GM18517 (cell line): ENCODE results near the gene SETD1A.
"Not testable (repeated sequence)": the region's sequence is repeated elsewhere in the genome, so short reads cannot be mapped to it uniquely, and the experiment has no call there.

Source experiments
- ATAC-seq: cut with Tn5 transposase; IDR thresholded peaks from one replicate; pipeline ENCODE4 v1.9.1; 2021; ENCODE audit warnings: mild to moderate bottlenecking, moderate library complexity; ENCODE audit not compliant: unreplicated experiment

Gene SETD1A

DNA sequence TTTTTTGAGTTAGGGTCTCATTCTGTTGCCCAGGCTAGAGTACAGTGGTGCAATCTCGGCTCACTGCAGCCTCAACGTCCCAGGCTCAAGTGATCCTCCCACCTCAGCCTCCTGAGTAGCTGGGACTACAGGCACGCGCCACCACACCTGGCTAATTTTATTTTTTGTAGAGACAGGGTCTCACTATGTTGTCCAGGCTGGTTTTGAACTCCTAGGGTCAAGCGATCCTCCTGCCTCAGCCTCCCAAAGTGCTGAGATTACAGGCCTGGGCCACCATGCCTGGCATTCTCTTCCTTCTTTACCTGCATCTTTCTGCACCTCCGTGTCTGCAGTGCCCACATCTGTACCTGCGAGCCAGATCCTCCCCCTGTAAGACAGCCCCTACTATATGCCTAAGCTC lies 54.3 kb downstream of the SETD1A start:
- not testable (repeated sequence) for ATAC-seq

DNA sequence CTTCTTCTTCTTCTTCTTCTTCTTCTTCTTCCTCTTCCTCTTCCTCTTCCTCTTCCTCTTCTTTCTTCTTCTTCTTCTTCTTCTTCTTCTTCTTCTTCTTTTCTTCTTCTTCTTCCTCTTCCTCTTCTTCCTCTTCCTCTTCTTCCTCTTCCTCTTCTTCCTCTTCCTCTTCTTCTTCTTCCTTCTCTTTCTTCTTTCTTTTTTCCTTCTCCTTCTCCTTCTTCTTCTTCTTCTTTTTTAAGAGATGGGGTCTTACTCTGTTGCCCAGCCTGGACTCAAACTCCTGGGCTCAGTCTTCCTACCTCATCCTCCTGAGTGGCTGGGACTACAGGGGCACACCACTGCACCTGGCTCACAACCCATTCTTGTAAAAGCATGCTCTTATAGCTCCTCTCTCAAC lies 55.7 kb downstream of the SETD1A start:
- ATAC-seq = not testable (repeated sequence)

DNA sequence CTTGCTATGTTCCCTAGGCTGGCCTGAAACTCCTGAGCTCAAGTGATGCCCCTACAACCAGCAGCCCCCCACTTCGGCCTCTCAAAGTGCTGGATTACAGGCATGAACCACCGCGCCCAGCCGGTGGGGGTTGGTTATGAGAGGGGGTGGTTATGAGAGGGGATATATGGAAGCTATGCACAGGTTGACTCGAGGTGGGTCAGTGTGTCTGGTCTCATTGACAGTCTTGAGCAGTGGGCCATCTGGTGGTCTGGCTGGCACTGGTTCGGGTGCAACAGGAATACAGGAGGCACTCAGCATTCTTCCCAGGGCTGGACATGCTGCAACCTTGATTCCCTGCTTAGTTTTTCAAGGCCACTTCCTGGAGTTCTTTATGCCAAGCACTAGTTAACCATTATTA lies 58.5 kb downstream of the SETD1A start:
- no peak for ATAC-seq

DNA sequence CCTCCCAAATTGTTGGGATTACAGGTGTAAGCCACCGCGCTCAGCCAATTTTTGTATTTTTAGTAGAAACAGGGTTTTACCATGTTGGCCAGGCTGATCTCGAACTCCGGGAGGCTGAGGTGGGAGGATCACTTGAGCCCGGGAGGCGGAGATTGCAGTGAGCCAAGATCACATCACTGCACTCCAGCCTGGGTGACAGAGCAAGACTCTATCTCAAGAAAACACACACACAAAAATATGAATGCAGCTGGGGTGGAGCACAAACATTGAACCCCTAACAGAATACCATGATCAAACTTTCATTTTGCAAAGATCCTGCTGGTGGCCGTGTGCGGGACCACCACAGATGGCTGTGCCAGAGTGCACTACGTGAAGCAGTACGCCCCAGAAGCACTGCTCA lies 60.2 kb downstream of the SETD1A start:
- not testable (repeated sequence) for ATAC-seq

DNA sequence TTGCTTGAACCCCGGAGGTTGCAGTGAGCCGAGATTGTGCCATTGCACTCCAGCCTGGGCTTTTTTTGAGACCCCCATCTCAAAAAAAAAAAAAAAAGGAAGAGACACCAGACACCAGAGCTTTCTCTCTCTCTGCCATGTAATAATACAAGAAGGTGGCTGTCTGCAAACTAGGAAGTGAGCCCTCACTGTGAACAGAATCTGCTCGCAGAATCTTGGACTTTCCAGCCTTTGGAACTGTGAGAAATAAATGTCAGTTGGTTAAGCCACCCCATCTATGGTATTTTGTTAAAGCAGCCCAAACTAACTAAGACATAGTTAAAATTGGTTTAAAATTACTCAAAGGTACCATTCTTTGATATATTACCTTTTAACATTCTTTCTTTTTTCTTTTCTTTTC lies 63.0 kb downstream of the SETD1A start:
- no peak for ATAC-seq

DNA sequence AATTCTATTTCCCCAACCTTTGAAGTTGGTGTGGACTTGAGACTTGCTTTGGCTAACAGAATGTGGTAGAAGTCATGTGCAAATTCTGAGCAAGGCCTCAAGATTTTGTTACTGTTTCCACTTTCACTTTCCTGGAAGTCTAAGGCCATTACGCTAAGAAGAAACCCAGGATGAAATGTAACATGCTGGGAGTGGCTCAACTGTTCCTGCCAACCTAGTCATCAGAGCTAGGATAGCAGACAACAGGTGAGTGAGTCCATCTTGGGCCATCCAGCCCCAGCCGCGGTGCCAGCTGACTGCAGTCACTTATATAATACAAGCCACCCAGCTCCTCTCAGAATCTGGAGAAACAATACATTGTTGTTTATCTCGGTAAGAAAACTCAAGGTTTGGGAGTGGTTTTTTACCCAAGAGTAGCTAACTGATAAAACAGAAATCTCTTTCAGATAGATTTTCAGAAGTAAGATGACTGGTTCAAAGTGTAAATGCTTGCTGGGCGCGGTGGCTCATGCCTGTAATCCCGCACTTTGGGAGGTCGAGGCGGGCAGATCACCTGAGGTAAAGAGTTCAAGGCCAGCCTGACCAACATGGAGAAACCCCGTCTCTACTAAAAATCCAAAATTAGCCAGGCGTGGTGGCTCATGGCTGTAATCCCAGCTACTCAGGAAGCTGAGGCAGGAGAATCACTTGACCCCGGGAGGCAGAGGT lies 65.1 kb downstream of the SETD1A start:
- ATAC-seq = no peak

DNA sequence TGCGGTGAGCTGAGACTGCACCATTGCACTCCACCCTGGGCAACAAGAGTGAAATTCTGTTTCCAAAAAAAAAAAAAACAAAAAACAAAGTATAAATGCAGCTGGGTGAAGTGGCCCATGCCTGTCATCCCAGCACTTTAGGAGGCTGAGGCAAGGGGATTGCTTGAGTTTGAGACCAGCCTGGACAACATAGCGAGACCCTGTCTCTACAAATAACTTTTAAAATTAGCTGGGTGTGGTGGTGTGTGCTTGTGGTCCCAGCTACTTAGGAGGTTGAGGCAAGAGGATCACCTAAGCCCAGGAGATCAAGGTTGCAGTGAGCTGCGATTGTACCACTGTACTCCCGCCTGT lies 65.7 kb downstream of the SETD1A start:
- no peak for ATAC-seq

DNA sequence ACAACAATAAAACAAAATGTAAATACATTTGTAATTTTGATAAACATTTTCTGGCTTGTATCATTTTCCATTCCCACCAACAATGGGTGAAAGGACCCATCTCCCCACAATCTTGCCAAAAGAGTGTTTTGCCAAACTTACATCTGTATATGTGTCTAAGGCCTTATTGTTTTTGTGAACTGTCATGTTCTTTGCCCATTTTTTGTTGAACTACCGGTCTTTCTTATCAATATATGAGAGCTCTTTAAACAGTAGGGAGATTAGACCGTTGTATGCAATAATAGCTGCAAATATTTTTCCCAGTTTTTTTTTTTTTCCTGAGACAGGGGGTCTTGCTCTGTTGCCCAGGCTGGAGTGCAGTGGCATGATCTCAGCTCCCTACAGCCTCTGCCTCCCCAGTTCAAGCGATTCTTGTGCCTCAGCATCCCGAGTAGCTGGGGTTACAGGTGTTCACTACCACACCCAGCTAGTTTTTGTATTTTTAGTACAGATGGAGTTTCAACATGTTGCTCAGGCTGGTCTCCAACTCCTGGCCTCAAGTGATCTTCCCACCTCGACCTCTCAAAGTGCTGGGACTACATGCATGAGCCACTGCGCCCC lies 66.2 kb downstream of the SETD1A start:
- no peak for ATAC-seq

DNA sequence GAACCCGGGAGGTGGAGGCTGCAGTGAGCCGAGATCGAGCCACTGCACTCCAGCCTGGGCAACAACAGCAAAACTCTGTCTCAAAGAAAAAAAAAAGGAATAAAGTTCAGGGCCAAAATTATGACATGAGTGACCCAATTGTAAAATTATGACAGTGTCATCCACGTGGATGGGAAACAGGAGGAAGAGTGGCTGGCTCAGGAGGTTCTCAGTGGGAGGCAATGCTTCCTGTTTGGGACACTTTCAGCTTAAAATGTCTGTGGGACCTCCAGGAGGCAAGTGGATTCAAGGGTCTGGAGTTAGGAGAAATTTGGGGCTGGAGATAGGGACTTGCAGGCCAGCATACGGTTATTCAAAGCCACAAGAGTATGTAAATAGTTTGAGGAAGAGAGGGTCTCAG lies 67.8 kb downstream of the SETD1A start:
- ATAC-seq = no peak

DNA sequence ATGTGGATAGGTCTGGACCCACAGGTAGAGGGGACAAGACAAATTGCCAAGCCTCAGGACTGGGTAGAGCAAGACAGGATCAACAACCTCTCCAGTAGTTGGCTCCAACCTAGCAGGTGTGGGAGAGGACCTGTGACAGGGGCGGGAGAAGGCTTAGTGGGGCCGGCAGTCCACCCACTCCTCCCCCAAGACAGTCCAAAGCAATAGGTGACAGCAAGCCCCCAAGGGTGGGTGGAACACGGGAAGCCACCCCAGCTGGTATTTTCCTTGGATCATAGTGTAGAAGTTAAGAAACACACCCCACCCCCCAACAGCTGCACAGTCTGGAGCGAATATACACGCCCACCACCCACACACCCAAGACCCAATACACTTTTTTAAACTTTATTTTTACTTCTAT lies 71.7 kb downstream of the SETD1A start:
- ATAC-seq = no peak

DNA sequence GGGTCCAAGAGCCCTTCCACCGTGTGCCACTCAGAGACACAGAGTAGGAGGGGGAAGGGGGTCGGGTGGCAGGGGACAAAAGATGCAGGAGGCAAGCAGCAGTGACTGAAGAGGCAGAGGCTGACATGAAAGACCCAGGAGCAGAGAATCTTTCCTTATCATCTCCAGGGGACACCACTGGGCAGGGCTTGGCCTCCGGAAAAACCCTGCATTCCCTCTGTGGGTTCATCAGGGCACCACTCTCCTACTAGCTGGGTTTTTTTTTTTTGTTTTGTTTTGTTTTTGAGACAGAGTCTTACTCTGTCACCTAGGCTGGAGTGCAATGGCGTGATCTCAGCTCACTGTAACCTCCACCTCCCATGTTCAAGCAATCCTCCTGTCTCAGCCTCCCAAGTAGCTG lies 73.7 kb downstream of the SETD1A start:
- ATAC-seq = no peak

DNA sequence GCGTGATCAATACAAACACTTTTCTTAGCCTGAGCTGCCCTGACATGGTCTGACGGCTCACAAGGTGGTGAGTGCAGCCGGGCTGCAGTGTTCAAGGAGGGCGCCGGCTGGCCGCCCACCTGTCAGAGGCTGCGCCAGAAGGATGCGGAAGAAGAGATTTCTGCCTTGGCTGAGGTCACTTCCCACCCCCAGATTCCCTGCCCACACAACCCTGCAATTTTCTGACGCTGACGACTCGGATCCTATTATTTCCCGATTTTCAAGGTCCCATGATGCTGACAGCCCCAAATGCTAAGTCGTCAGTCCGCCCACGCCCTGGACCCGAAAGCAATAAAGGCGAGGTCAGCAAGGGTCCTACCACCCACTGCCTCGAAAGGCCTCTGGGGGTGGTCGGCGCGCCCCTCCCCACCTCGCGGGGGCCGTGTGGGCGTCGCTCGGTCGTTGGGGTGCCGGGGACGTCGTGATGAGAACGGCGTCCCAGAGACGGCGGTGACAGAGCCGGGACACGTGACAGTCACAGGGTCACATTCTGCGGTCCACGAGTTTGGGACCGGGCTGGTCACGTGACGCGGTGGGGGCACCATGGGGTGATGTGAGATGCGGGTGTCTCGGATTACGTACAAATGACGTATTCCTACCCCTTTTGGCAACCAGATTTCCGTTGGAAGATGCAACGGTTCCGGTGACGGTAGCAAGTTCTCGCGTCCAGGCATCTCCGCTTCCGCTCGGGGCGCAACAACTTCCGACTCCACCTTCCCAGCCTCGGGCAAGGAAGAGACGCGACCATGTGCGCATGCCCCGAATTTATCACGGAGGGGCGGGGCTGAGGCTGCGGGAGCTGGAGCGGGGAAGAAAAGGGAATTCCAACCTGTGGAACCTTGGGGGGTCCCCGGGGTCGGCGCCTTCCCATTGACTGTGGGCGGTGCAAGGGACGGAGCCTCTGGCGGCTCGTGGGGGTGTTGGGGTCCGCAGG lies 75.5 kb downstream of the SETD1A start, which contains the start of gene STX4:
STX4 (plus strand) TSS at position 823 of the 973 bp plus-strand sequence. CDS start 248 bp downstream, outside the sequence.
- peak; percentile 77 for ATAC-seq

DNA sequence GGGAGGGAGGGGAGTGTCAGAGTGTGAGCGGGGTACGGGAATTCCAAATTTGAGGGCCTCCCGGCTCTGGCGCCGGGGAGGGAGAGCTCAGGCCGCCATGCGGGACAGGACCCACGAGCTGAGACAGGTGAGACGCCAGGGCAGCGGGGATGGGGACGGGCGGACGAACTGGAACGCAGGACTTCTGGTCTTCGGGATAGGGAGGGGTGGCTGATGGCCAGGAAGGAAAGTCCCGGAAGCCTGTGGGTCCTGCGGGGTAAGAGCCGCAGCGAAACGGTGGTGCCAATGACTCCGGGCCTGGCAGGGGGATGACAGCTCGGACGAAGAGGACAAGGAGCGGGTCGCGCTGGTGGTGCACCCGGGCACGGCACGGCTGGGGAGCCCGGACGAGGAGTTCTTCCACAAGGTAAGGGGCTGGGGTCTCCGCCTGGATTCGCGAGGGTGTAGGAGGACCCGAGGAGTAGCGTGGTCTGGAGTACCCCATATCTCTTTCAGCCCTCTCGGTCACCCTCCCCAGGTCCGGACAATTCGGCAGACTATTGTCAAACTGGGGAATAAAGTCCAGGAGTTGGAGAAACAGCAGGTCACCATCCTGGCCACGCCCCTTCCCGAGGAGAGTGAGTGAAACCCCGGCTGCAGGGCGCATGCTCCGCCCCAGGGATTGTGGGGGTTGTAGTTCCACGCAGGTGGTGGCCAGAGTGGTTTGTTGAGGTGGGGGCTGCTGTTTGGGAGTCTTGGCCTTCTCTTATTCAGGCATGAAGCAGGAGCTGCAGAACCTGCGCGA lies 76.3 kb downstream of the SETD1A start:
- ATAC-seq = no peak
